Ishikawa (cell line): Measurements from ENCODE around the gene SMAD6.

Source experiments
- EP300 ChIP-seq: IDR thresholded peaks from 2 replicates; pipeline ENCODE4 v1.6.1; 2012; ENCODE audit warnings: borderline replicate concordance
- FOXM1 ChIP-seq: IDR thresholded peaks from 2 replicates; pipeline ENCODE4 v1.6.1; 2012; ENCODE audit warnings: low read depth, borderline replicate concordance
- MAX ChIP-seq: IDR thresholded peaks from 2 replicates; pipeline ENCODE4 v1.6.1; 2012
- RAD21 ChIP-seq: IDR thresholded peaks from 2 replicates; pipeline ENCODE4 v1.6.1; 2012; ENCODE audit warnings: low read depth
- REST ChIP-seq: IDR thresholded peaks from 2 replicates; pipeline ENCODE4 v1.6.1; 2012; ENCODE audit warnings: low read depth, mild to moderate bottlenecking
- TAF1 ChIP-seq: IDR thresholded peaks from 2 replicates; pipeline ENCODE4 v1.6.1; 2012; ENCODE audit warnings: low read depth, mild to moderate bottlenecking
- USF1 ChIP-seq: IDR thresholded peaks from 2 replicates; pipeline ENCODE4 v1.6.1; 2012
- YY1 ChIP-seq: IDR thresholded peaks from 2 replicates; pipeline ENCODE4 v1.6.1; 2012; ENCODE audit warnings: low read depth

GRCh38 chr15:66680502-66680901, 21.5 kb upstream of the SMAD6 start:
- no peak for TF ChIP-seq REST
- no peak for TF ChIP-seq TAF1
- no peak for TF ChIP-seq RAD21
- TF ChIP-seq USF1 = no peak
- no peak for TF ChIP-seq YY1
- no peak for TF ChIP-seq FOXM1
- TF ChIP-seq EP300 = no peak
- no peak for TF ChIP-seq MAX
